Adrenal gland (tissue), 12 donors: ENCODE measurements around the gene LPGAT1. TPM values are rescaled to one million over a fixed set of nuclear protein-coding genes. Genes with fewer than 3 reads are reported as not detected.

Experiments
- DNase-seq, 7 donors: peaks; one replicate each; pipeline ENCODE4 v3.0.0-alpha.2; 2019 to 2020
- H3K27ac ChIP-seq, 5 donors: fragments of 200-600 bp; sonication (generic) in 4 of 5; 1 replicate in 3 of 5; 2 replicates in 2 of 5; pipeline versions ENCODE4 v1.5.1 to v1.8.0; 2016 to 2020; ENCODE audit warnings: mild to moderate bottlenecking in 1 of 5
- H3K27me3 ChIP-seq: fragments of 200-600 bp; 2 replicates; pipeline ENCODE4 v1.8.0; 2021
- H3K36me3 ChIP-seq, 2 donors: fragments of 200-600 bp; replicated peaks in 1 of 2; 1 replicate in 1 of 2; 2 replicates in 1 of 2; pipeline versions ENCODE4 v1.5.1 to v1.8.0; 2018 to 2022
- H3K4me1 ChIP-seq, 2 donors: fragments of 200-600 bp; replicated peaks in 1 of 2; 1 replicate in 1 of 2; 2 replicates in 1 of 2; pipeline versions ENCODE4 v1.5.1 to v1.8.0; 2018 to 2021
- H3K4me3 ChIP-seq, 4 donors: fragments of 200-600 bp; sonication (generic) in 3 of 4; one replicate each; pipeline ENCODE4 v1.5.1; 2016 to 2018
- H3K9me3 ChIP-seq, 3 donors: fragments of 200-600 bp; sonication (generic) in 1 of 3; replicated peaks in 1 of 3; 1 replicate in 2 of 3; 2 replicates in 1 of 3; pipeline versions ENCODE4 v1.5.1 to v1.8.0; 2016 to 2021
- POLR2A ChIP-seq, 2 donors: fragments of 450-650 bp; IDR thresholded peaks; one replicate each; pipeline ENCODE4 v1.6.1; 2017; ENCODE audit warnings: antibody characterized with exemption in 2 of 2, mild to moderate bottlenecking in 2 of 2, moderate library complexity in 1 of 2
- WGBS, 4 donors: extraction: QIAGEN DNeasy Blood & Tissue Kit in 2 of 4; methylation state at CpG; one replicate each; pipeline versions ENCODE4 v1.1.5 to v1.1.7; 2013 to 2017; 5-methylcytosine and 5-hydroxymethylcytosine counted together
- intact Hi-C, 2 donors: fragments of 100-400 bp; cut with DNase I; formaldehyde crosslinking; loops; one replicate each; pipeline versions ENCODE4 v1.14.1 to v1.15.0; 2022 to 2023
- polyA plus RNA-seq, 3 donors: library from polyadenylated mRNA; stranded (reverse); fragments of 200-250 nt in 2 of 3; fragments of 350-450 nt in 1 of 3; fragmentation: Illumina TruSeq in 1 of 3; extraction: RNeasy Lipid Tissue Mini Kit (QIAGEN cat#74804) in 1 of 3; gene quantifications; one replicate each; pipeline ENCODE4 v1.2.3, GENCODE V29; 2013 to 2014
- total RNA-seq, 9 donors: library from RNA; depleted of rRNA in 4 of 9; stranded (reverse); fragments of >200 nt in 4 of 9; fragments of 120-200 nt in 1 of 9; fragmentation: NEBNext Ultra II Directional in 1 of 9; extraction: Animal tissue kit (Norgen Biotek cat#: 25700) in 1 of 9; gene quantifications; one replicate each; pipeline versions ENCODE4 v1.1.0 to v1.2.4, GENCODE V29; 2013 to 2023
- TF ChIP-seq, protein P1 (sequence below), 6 experiments: fragments of 450-650 bp in 4 of 6; fragments of 200-600 bp in 2 of 6; sonication (generic) in 1 of 6; IDR thresholded peaks; 1 replicate in 5 of 6; 2 replicates in 1 of 6; pipeline versions ENCODE4 v1.5.1 to v1.8.0; 2016 to 2021; ENCODE audit warnings: antibody characterized with exemption in 6 of 6, mild to moderate bottlenecking in 2 of 6, moderate library complexity in 1 of 6
- donor health status: healthy with polysubstance abuse.
- donor health status: Bipolar disorder and iron deficiency.
- donor health status: DM: yes; HTN: yes; CAD: no.
- donor health status: DM: no; HTN: no; CAD: no.
- donor health status: DM: no; HTN: no; CAD: no.
- donor health status: DM: yes; HTN: yes; CAD: no.

LPGAT1 gene
- total and polyA plus RNA-seq, 12 donors = 10.7 to 113 (median 75.6) TPM

DNA sequence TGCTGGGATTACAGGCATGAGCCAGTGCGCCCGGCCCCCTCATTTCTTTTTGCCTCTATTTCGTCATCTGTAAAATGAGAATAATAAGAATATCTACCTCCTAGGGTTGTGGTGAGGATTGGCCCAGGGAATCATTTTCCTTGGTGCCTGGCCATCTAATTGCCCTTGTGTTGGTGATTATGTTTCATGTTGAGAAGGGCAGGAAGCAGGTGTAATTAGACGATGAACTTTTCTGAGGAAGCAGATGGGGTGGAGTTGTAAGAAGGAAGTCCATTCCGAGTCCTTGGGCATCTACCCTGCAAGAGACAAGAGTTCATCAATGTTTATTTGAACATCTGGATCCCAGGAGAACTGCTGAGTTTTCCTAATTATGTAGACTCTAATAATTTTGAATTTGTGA lies 116.4 kb downstream of the LPGAT1 start:
- Histone ChIP-seq H3K4me1 (no peaks in the 10 kb centered on the region), H3K4me3 (no peak overlapping the region), H3K9me3 (no peaks in the 10 kb centered on the region), H3K27me3 (no peaks in the 10 kb centered on the region), H3K36me3 (no peaks in the 10 kb centered on the region), H3K27ac (no peak overlapping the region)
- intact Hi-C loops = no loop called here
- WGBS, 4 donors = 82 to 87% (median 83%) methylated on average over 5 of the region's 5 CpGs
- no peak for DNase-seq
- no peak for TF ChIP-seq POLR2A (IDR thresholded peaks at IDR 0.05)
- TF ChIP-seq, protein P1, sequence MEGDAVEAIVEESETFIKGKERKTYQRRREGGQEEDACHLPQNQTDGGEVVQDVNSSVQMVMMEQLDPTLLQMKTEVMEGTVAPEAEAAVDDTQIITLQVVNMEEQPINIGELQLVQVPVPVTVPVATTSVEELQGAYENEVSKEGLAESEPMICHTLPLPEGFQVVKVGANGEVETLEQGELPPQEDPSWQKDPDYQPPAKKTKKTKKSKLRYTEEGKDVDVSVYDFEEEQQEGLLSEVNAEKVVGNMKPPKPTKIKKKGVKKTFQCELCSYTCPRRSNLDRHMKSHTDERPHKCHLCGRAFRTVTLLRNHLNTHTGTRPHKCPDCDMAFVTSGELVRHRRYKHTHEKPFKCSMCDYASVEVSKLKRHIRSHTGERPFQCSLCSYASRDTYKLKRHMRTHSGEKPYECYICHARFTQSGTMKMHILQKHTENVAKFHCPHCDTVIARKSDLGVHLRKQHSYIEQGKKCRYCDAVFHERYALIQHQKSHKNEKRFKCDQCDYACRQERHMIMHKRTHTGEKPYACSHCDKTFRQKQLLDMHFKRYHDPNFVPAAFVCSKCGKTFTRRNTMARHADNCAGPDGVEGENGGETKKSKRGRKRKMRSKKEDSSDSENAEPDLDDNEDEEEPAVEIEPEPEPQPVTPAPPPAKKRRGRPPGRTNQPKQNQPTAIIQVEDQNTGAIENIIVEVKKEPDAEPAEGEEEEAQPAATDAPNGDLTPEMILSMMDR (IDR thresholded peaks at IDR 0.05) = no peak

DNA sequence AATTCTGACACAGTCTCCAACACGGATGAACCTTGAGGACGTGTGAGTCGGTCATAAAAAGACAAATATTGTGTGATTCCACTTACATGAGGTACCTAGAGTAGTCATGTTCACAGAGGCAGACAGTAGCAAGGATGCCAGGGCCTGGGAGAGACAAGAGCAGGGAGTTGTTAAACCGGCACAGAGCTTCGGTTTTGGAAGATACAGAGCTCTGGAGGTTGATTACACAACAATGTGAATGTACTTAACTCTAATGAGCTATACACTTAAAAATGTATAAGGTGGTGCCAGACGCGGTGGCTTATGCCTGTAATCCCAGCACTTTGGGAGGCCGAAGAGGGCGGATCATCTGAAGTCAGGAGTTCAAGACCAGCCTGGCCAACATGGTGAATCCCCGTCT lies 117.3 kb downstream of the LPGAT1 start:
- Histone ChIP-seq H3K4me1 (no peaks in the 10 kb centered on the region), H3K4me3 (no peak overlapping the region), H3K27me3 (no peaks in the 10 kb centered on the region), H3K36me3 (no peaks in the 10 kb centered on the region), H3K9me3 (no peaks in the 10 kb centered on the region), H3K27ac (no peak overlapping the region)
- intact Hi-C loops = no loop called here
- no peak for DNase-seq
- WGBS, 4 donors = 86 to 90% (median 89%) methylated on average over 9 to 10 of the region's 10 CpGs
- no peak for TF ChIP-seq POLR2A (IDR thresholded peaks at IDR 0.05)
- TF ChIP-seq, protein P1 (IDR thresholded peaks at IDR 0.05) = no peak

DNA sequence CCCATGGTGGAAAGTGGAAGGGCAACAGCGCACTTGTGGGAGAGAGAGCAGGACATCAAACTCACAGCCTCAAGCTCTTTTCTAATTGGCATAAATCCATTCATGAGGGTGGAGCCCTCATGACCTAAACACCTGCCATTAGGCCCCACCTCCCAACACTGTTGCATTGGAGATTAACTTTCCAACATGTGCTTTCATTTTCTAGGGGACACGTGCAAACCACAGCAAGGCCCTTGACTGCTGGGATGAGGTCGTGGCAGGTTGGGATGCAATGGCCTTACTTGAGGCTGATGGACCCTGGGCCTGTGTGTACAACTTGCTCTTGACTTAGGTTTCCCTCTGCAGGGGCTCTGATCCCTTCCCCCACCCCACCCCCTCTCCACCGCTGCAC lies 119.3 kb downstream of the LPGAT1 start:
- no peak overlapping the region for H3K27ac ChIP-seq
- no peaks in the 10 kb centered on the region for H3K36me3 ChIP-seq
- intact Hi-C loops = no loop called here
- H3K4me1 ChIP-seq = no peaks in the 10 kb centered on the region
- DNase-seq = no peak
- H3K27me3 ChIP-seq = no peaks in the 10 kb centered on the region
- 93 to 97% (median 95%) methylated on average over 4 of the region's 4 CpGs for WGBS, 4 donors
- H3K4me3 ChIP-seq = no peak overlapping the region
- TF ChIP-seq, protein P1 (IDR thresholded peaks at IDR 0.05) = no peak
- no peak for TF ChIP-seq POLR2A (IDR thresholded peaks at IDR 0.05)
- H3K9me3 ChIP-seq = no peaks in the 10 kb centered on the region

DNA sequence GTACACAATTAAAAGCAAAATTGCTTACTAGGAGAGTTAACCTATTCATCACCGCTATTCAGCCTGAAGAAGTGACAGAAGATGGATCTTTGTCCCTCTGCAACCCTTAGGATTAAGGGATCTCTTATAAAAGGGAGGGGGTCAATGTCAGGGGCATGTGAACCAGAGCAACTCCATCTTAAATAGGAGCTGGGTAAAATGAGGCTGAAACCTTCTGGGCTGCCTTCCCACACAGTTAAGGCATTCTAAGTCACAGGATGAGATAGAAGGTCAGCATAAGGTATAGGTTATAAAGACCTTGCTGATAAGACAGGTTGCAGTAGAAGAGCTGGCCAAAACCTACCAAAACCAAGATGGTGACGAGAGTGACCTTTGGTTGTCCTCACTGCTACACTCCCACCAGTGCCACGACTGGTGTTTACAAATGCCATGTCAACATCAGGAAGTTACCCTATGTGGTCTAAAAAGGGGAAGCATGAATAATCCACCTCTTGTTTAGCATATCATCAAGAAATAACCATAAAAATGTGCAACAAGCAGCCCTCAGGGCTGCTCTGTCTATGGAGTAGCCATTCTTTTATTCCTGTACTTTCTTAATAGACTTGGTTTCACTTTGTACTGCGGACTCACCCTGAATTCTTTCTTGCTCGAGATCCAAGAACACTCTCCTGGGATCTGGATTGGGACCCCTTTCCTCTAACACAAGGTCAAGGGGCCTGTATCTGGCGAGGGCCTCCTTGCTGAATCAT lies 119.8 kb downstream of the LPGAT1 start:
- DNase-seq = no peak
- intact Hi-C loops = no loop called here
- Histone ChIP-seq H3K4me1 (no peaks in the 10 kb centered on the region), H3K27ac (no peak overlapping the region), H3K36me3 (no peaks in the 10 kb centered on the region), H3K9me3 (no peaks in the 10 kb centered on the region), H3K27me3 (no peaks in the 10 kb centered on the region), H3K4me3 (no peak overlapping the region)
- 79 to 89% (median 83%) methylated on average over 6 of the region's 6 CpGs for WGBS, 4 donors
- TF ChIP-seq POLR2A (IDR thresholded peaks at IDR 0.05) = no peak
- TF ChIP-seq, protein P1 (IDR thresholded peaks at IDR 0.05) = no peak
